MM.1S (cell line): ENCODE results near the gene KIF16B.

Source experiments
- CTCF ChIP-seq: fragments of 300-600 bp; sonication (generic); IDR thresholded peaks from 2 replicates; pipeline ENCODE4 v1.5.1; 2016; ENCODE audit warnings: antibody characterized with exemption, low read length, mixed read lengths
- EZH2phosphoT487 ChIP-seq: fragments of 300-600 bp; sonication (generic); IDR thresholded peaks from 2 replicates; pipeline ENCODE4 v1.6.1; 2018; ENCODE audit warnings: antibody characterized with exemption, low read length

GRCh38 chr20:16619953-16620352, 46.7 kb upstream of the KIF16B start:
- TF ChIP-seq CTCF (no peak), EZH2phosphoT487 (no peak)
